ENCODE measurements around the gene GOSR2. TPM values are rescaled to one million over a fixed set of nuclear protein-coding genes. Genes with fewer than 3 reads are reported as not detected.

GOSR2 gene
- total and polyA plus RNA-seq, 2 of the 8 experiments (the other 6 are each of a cell fraction or from before 2014, with no cell fraction given): 28.2 to 36.2 TPM

- TF ChIP-seq CHD7 (IDR thresholded peaks at IDR 0.05; ENCODE audit: insufficient replicate concordance, low read length) (no peak), USF2 (IDR thresholded peaks at IDR 0.05; ENCODE audit: low read length) (no peak), MAFK (IDR thresholded peaks at IDR 0.05; ENCODE audit: low read depth, low read length) (no peak), RXRA (IDR thresholded peaks at IDR 0.05; ENCODE audit: insufficient read depth, low read depth, low read length) (no peak), KDM4A (IDR thresholded peaks at IDR 0.05; ENCODE audit: low read depth, low read length, severe bottlenecking) (no peak), GABPA (IDR thresholded peaks at IDR 0.05; ENCODE audit: borderline replicate concordance, insufficient read depth, low read length) (no peak), TEAD4 (IDR thresholded peaks at IDR 0.05; ENCODE audit: low read depth, low read length) (no peak), KDM5A (IDR thresholded peaks at IDR 0.05; ENCODE audit: low read length) (no peak), SAP30 (IDR thresholded peaks at IDR 0.05; ENCODE audit: insufficient read depth, insufficient replicate concordance, low read length) (no peak), CEBPB (IDR thresholded peaks at IDR 0.05; ENCODE audit: low read depth, low read length) (no peak), CHD1 (IDR thresholded peaks at IDR 0.05; ENCODE audit: low read depth, low read length) (no peak)
These were observed 44.9 kb upstream of the GOSR2 start (continued) for GRCh38 chr17:46878055-46878454.
